RWPE2 (cell line): Measurements from ENCODE around the gene CYRIA.

Experiments
- ATAC-seq: fragments of 200-7000 bp; cut with Tn5 transposase; 3 replicates; pipeline ENCODE4 v1.9.1; 2021; ENCODE audit warnings: low read depth
- DNase-seq: peaks from one replicate; pipeline ENCODE4 v3.0.0-alpha.2; 2020; ENCODE audit warnings: low spot score
- H3K27ac ChIP-seq: fragments of 450-650 bp; 2 replicates; pipeline ENCODE4 v1.5.1; 2017; ENCODE audit warnings: mild to moderate bottlenecking; ENCODE audit not compliant: poor library complexity, severe bottlenecking
- H3K27me3 ChIP-seq: fragments of 250-450 bp; sonication (Bioruptor Pico); 2 replicates; pipeline ENCODE4 v1.5.1; 2021; ENCODE audit warnings: mild to moderate bottlenecking, moderate library complexity; ENCODE audit not compliant: insufficient read depth, poor library complexity, severe bottlenecking
- H3K36me3 ChIP-seq: fragments of 250-450 bp; sonication (Bioruptor Pico); 2 replicates; pipeline ENCODE4 v1.5.1; 2020; ENCODE audit warnings: low read depth, mild to moderate bottlenecking, moderate library complexity
- H3K4me1 ChIP-seq: fragments of 250-450 bp; sonication (Bioruptor Pico); 2 replicates; pipeline ENCODE4 v1.5.1; 2021; ENCODE audit warnings: mild to moderate bottlenecking, moderate library complexity; ENCODE audit not compliant: insufficient read depth, poor library complexity, severe bottlenecking
- H3K4me3 ChIP-seq: fragments of 250-450 bp; sonication (Bioruptor Pico); 2 replicates; pipeline ENCODE4 v1.5.1; 2021; ENCODE audit warnings: mild to moderate bottlenecking, moderate library complexity; ENCODE audit not compliant: severe bottlenecking
- H3K9me3 ChIP-seq: fragments of 250-450 bp; sonication (Bioruptor Pico); 2 replicates; pipeline ENCODE4 v1.5.1; 2021; ENCODE audit warnings: mild to moderate bottlenecking, moderate library complexity; ENCODE audit not compliant: severe bottlenecking
- TF ChIP-seq, protein P1 (sequence below): fragments of 450-650 bp; IDR thresholded peaks from one replicate; pipeline ENCODE4 v1.5.1; 2017; ENCODE audit warnings: mild to moderate bottlenecking, moderate library complexity; ENCODE audit not compliant: poor library complexity, severe bottlenecking

Gene CYRIA

DNA sequence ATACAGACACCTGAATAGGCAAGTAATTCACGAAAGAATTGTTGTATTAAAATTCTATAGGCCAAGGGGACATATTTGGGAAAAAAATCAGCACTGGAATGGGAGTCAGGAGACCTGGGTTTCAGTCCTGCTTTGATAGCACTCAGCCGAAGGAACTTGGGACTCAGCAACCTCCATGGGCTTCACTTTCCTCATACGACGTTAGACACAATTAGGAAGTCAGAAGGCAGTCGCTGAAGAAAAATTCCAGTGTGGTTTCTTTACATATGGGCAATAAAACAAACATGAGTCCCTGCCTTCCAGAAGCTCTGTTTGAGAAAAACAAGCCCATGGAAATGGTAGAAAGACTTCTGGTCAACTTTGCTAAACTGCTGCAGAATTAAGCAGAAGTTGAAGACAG lies 15.1 kb upstream of the CYRIA start:
- Histone ChIP-seq H3K36me3 (no peaks in the 10 kb centered on the region), H3K27ac (no peak overlapping the region), H3K4me3 (no peak overlapping the region), H3K4me1 (no peaks in the 10 kb centered on the region), H3K9me3 (no peaks in the 10 kb centered on the region), H3K27me3 (no peaks in the 10 kb centered on the region)
- no peak for ATAC-seq
- TF ChIP-seq, protein P1, sequence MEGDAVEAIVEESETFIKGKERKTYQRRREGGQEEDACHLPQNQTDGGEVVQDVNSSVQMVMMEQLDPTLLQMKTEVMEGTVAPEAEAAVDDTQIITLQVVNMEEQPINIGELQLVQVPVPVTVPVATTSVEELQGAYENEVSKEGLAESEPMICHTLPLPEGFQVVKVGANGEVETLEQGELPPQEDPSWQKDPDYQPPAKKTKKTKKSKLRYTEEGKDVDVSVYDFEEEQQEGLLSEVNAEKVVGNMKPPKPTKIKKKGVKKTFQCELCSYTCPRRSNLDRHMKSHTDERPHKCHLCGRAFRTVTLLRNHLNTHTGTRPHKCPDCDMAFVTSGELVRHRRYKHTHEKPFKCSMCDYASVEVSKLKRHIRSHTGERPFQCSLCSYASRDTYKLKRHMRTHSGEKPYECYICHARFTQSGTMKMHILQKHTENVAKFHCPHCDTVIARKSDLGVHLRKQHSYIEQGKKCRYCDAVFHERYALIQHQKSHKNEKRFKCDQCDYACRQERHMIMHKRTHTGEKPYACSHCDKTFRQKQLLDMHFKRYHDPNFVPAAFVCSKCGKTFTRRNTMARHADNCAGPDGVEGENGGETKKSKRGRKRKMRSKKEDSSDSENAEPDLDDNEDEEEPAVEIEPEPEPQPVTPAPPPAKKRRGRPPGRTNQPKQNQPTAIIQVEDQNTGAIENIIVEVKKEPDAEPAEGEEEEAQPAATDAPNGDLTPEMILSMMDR, result no peak
- no peak for DNase-seq

DNA sequence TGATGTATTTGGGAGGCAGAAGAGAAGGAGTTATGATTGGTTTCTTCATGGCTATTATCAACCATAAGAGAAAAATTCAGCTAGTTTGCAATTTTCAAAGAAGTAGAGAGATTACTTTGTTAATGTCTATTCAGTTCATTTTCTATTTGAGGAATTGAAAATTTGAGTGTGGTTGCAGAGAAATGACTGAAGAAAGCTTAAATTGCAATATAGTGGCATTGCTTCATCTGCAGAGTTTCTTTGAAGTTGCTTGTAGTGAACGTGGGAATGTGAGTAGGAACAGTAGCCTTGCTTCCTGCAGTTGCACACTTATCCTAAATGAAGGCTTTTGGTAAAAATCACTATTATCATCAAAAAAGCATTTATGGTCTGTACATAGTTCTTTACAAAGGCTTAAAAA lies 14.7 kb upstream of the CYRIA start:
- TF ChIP-seq, protein P1, result no peak
- no peaks in the 10 kb centered on the region for H3K36me3 ChIP-seq
- no peaks in the 10 kb centered on the region for H3K9me3 ChIP-seq
- no peak overlapping the region for H3K4me3 ChIP-seq
- H3K27me3 ChIP-seq, result no peaks in the 10 kb centered on the region
- ATAC-seq (no peak), DNase-seq (no peak)
- H3K27ac ChIP-seq, result no peak overlapping the region
- no peaks in the 10 kb centered on the region for H3K4me1 ChIP-seq

DNA sequence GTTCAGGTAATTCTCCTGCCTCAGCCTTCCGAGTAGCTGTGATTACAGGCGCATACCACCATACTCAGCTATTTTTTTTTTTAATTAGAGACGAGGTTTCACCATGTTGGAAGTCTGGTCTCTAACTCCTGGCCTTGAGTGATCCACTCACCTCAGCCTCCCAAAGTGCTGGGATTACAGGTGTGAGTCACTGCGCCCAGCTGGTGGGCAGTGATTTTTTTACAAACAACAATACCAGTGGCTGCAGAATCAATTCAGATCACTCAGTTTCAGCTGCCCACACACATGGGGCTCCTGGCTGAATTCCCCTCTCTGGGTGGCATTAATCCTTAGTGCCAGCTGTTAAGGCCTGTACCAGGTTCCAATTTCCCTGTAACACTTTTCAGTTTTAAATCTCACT lies 13.3 kb upstream of the CYRIA start:
- no peak for ATAC-seq
- TF ChIP-seq, protein P1, result no peak
- Histone ChIP-seq H3K27ac (no peak overlapping the region), H3K27me3 (no peaks in the 10 kb centered on the region), H3K4me1 (no peaks in the 10 kb centered on the region), H3K9me3 (no peaks in the 10 kb centered on the region), H3K36me3 (no peaks in the 10 kb centered on the region), H3K4me3 (no peak overlapping the region)
- DNase-seq, result no peak

DNA sequence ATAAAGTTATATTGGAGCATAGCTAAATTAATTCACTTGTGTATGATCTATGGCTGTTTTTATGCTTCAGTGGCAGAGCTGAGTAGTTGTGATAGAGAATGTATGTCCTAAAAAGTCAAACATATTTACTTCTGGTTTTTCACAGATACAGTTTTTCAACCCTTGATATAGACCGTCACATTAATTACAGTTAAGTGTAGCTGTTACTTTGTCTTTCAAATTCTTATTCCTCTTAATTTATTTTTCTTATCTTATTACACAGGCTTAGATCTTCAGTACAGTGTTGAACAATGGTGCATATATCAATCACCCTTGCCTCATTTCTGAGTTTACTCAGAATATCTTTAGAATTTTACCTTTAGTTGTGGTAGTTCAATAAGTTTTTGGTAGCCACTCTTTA lies 12.2 kb upstream of the CYRIA start:
- no peak overlapping the region for H3K4me3 ChIP-seq
- ATAC-seq (no peak), DNase-seq (no peak)
- no peaks in the 10 kb centered on the region for H3K27me3 ChIP-seq
- H3K36me3 ChIP-seq, result no peaks in the 10 kb centered on the region
- H3K9me3 ChIP-seq, result no peaks in the 10 kb centered on the region
- no peaks in the 10 kb centered on the region for H3K4me1 ChIP-seq
- H3K27ac ChIP-seq, result no peak overlapping the region
- TF ChIP-seq, protein P1, result no peak

GRCh38 chr2:16675781-16676180 lies 10.1 kb upstream of the CYRIA start:
- no peaks in the 10 kb centered on the region for H3K4me1 ChIP-seq
- no peak for DNase-seq
- H3K27ac ChIP-seq, result no peak overlapping the region
- H3K4me3 ChIP-seq, result no peak overlapping the region
- no peaks in the 10 kb centered on the region for H3K36me3 ChIP-seq
- TF ChIP-seq, protein P1, result no peak
- H3K27me3 ChIP-seq, result no peaks in the 10 kb centered on the region
- ATAC-seq, result no peak
- H3K9me3 ChIP-seq, result no peaks in the 10 kb centered on the region
